ENCODE measurements around the gene ZDHHC21.

GRCh38 chr9:14704281-14704680 is 11.0 kb upstream of the ZDHHC21 start:
- TF ChIP-seq BACH2 (CRISPR knock-in tag; IDR thresholded peaks at IDR 0.05; ENCODE audit: borderline replicate concordance), result no peak
- no peak for TF ChIP-seq PATZ1 (CRISPR knock-in tag; IDR thresholded peaks at IDR 0.05; ENCODE audit: borderline replicate concordance)
- TF ChIP-seq ARNTL (CRISPR knock-in tag; IDR thresholded peaks at IDR 0.05; ENCODE audit: borderline replicate concordance, low read depth), result no peak
- no peak for TF ChIP-seq CREB5 (CRISPR knock-in tag; IDR thresholded peaks at IDR 0.05; ENCODE audit: low read depth)
- TF ChIP-seq POU6F1 (CRISPR knock-in tag; IDR thresholded peaks at IDR 0.05; ENCODE audit: borderline replicate concordance, low read depth), result no peak
- TF ChIP-seq SNAI2 (CRISPR knock-in tag; IDR thresholded peaks at IDR 0.05), result no peak
- no peak for TF ChIP-seq ESRRG (CRISPR knock-in tag; IDR thresholded peaks at IDR 0.05)
- TF ChIP-seq TCF4 (CRISPR knock-in tag; IDR thresholded peaks at IDR 0.05; ENCODE audit: borderline replicate concordance), result no peak
- no peak for TF ChIP-seq ZNF565 (CRISPR knock-in tag; conservative IDR thresholded peaks at IDR 0.05; ENCODE audit: low read depth)
- TF ChIP-seq CSDC2 (CRISPR knock-in tag; IDR thresholded peaks at IDR 0.05), result no peak
- TF ChIP-seq PPARA (CRISPR knock-in tag; IDR thresholded peaks at IDR 0.05; ENCODE audit: borderline replicate concordance), result no peak
